Vagina (tissue), 2 donors: Measurements from ENCODE around the gene HSDL2. TPM values are rescaled to one million over a fixed set of nuclear protein-coding genes. Genes with fewer than 3 reads are reported as not detected.
"Not testable (repeated sequence)": the region's sequence is repeated elsewhere in the genome, so short reads cannot be mapped to it uniquely, and the experiment has no call there.

ENCODE experiments used
- DNase-seq, 2 donors: peaks; one replicate each; pipeline ENCODE4 v3.0.0-alpha.2; 2017; ENCODE audit errors: extremely low spot score in 2 of 2
- H3K27ac ChIP-seq: fragments of 200-600 bp; sonication (generic); one replicate; pipeline ENCODE4 v1.5.1; 2019
- H3K27me3 ChIP-seq: fragments of 200-600 bp; sonication (generic); one replicate; pipeline ENCODE4 v1.5.1; 2019
- H3K36me3 ChIP-seq, 2 donors: fragments of 200-600 bp; sonication (generic); one replicate each; pipeline ENCODE4 v1.5.1; 2017 to 2019
- H3K4me1 ChIP-seq: fragments of 200-600 bp; sonication (generic); one replicate; pipeline ENCODE4 v1.5.1; 2019
- H3K4me3 ChIP-seq, 2 donors: fragments of 200-600 bp; sonication (generic); 1 replicate in 1 of 2; 2 replicates in 1 of 2; pipeline ENCODE4 v1.5.1; 2016 to 2019
- H3K9me3 ChIP-seq: fragments of 200-600 bp; sonication (generic); one replicate; pipeline ENCODE4 v1.5.1; 2019
- POLR2A ChIP-seq, 2 donors: fragments of 450-650 bp; IDR thresholded peaks; one replicate each; pipeline ENCODE4 v1.6.1; 2017; ENCODE audit warnings: antibody characterized with exemption in 2 of 2, mild to moderate bottlenecking in 2 of 2, moderate library complexity in 2 of 2
- POLR2AphosphoS5 ChIP-seq, 2 donors: sonication (generic); formaldehyde crosslinking; IDR thresholded peaks; one replicate each; pipeline ENCODE4 v1.9.0; 2017; ENCODE audit warnings: antibody characterized with exemption in 2 of 2, mild to moderate bottlenecking in 2 of 2, low read depth in 1 of 2; ENCODE audit not compliant: insufficient read depth in 1 of 2
- intact Hi-C: fragments of 100-400 bp; cut with DNase I; formaldehyde crosslinking; loops from one replicate; pipeline ENCODE4 v1.15.1; 2023
- total RNA-seq: library from RNA; depleted of rRNA; stranded (reverse); fragments of >200 nt; gene quantifications from one replicate; pipeline ENCODE4 v1.2.3, GENCODE V29; 2016
- TF ChIP-seq, protein P1 (sequence below), 3 experiments: fragments of 450-650 bp in 2 of 3; fragments of 200-600 bp in 1 of 3; sonication (generic) in 1 of 3; IDR thresholded peaks; one replicate each; pipeline ENCODE4 v1.5.1; 2017 to 2019; ENCODE audit warnings: antibody characterized with exemption in 3 of 3, mild to moderate bottlenecking in 2 of 3, moderate library complexity in 2 of 3

HSDL2 gene
- total RNA-seq, 1 donor from 2014 or later, result 25.8 TPM

DNA sequence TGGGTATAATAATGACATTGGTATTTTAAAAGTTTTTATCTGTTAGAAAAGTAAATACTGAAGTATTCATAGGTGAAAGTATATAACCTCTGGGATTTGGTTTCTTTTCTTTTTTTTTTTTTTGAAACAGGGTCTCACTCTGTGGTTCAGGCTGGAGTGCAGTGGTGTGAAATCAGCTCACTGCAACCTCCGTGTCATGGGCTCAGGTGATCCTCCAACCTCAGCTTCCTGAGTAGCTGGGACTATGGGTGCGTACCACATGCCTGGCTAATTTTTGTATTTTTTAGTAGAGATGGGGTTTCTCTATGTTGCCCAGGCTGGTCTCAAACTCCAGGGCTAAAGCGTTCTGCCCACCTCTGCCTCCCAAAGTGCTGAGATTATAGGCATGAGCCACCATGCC, 7.2 kb downstream of the HSDL2 start:
- Histone ChIP-seq H3K36me3 (no peaks in the 10 kb centered on the region), H3K4me3 (no peak overlapping the region), H3K27ac (no peak overlapping the region), H3K9me3 (no peaks in the 10 kb centered on the region), H3K27me3 (no peaks in the 10 kb centered on the region), H3K4me1 (peaks cover 26% of the 10 kb centered on the region)
- TF ChIP-seq, protein P1, sequence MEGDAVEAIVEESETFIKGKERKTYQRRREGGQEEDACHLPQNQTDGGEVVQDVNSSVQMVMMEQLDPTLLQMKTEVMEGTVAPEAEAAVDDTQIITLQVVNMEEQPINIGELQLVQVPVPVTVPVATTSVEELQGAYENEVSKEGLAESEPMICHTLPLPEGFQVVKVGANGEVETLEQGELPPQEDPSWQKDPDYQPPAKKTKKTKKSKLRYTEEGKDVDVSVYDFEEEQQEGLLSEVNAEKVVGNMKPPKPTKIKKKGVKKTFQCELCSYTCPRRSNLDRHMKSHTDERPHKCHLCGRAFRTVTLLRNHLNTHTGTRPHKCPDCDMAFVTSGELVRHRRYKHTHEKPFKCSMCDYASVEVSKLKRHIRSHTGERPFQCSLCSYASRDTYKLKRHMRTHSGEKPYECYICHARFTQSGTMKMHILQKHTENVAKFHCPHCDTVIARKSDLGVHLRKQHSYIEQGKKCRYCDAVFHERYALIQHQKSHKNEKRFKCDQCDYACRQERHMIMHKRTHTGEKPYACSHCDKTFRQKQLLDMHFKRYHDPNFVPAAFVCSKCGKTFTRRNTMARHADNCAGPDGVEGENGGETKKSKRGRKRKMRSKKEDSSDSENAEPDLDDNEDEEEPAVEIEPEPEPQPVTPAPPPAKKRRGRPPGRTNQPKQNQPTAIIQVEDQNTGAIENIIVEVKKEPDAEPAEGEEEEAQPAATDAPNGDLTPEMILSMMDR (IDR thresholded peaks at IDR 0.05), result no peak
- TF ChIP-seq POLR2A (IDR thresholded peaks at IDR 0.05), result no peak
- no peak for TF ChIP-seq POLR2AphosphoS5 (IDR thresholded peaks at IDR 0.05; ENCODE audit: insufficient read depth in 1 of 2, low read depth in 1 of 2)
- DNase-seq, result no peak
- intact Hi-C loops, result no loop called here

DNA sequence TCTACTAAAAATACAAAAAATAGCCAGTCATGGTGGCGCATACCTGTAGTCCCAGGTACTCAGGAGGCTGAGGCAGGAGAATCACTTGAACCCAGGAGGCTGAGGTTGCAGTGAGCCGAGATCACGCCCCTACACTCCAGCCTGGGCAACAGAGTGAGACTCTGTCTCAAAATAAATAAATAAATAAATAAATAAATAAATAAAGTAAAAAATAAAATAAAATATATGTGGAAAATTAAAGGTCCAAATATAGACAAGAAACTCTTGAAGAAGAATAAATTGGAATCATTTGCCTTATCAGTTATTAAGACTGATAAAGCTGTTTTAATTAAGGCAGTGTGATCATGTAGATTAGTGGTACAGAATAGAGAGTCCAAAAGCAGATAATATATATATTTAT, 10.0 kb downstream of the HSDL2 start:
- DNase-seq, H3K4me1 ChIP-seq, intact Hi-C loops, H3K4me3 ChIP-seq, H3K9me3 ChIP-seq, H3K27me3 ChIP-seq, H3K27ac ChIP-seq, H3K36me3 ChIP-seq: not testable (repeated sequence)

DNA sequence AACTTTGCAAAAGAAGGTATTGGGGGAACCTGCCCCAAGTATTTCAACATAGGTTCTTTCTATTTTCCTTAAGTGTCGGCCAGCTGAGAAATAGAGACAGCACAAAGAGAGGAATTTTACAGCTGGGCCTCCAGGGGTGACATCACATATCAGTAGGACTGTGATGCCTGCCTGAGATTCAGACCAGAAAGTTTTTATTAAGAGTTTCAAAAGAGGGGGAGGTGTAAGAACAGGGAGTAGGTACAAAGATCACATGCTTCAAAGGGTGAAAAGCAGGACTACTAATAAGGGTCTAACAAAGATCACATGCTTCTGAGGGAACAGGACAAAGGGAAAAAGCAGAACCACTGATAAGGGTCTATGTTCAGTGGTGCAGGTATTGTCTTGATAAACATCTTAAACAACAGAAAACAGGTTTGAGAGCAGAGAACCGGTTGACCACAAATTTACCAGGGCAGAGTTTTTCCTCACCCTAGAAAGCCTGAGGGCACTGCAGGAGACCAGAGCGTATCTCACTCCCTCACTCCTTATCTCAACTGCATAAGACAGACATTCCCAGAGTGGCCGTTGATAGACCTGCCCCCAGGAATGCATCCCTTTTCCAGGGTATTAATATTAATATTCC, 12.1 kb downstream of the HSDL2 start:
- H3K27me3 ChIP-seq, H3K36me3 ChIP-seq, DNase-seq, H3K4me3 ChIP-seq, H3K4me1 ChIP-seq, H3K27ac ChIP-seq, H3K9me3 ChIP-seq, intact Hi-C loops: not testable (repeated sequence)

DNA sequence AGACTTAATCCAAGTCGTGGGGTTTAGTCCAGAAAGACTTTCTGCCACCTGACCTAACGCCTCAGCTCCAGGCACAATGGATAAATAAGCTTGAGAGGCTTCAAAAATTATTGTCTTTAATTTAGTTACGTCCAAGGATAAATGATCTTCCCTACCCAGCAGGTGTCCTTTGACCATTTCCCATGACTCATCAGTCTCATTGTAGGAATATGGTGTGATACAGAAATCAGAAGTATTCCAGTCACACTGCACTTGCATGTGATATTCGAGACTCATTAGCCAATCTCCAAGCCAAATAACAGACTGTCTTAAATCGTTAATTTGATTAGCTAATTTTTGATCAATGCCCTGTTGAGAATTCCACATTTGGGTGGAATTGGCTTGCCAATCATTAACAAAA, 13.2 kb downstream of the HSDL2 start:
- H3K9me3 ChIP-seq, H3K27me3 ChIP-seq, H3K36me3 ChIP-seq, H3K4me3 ChIP-seq, H3K4me1 ChIP-seq, H3K27ac ChIP-seq, DNase-seq, intact Hi-C loops: not testable (repeated sequence)

DNA sequence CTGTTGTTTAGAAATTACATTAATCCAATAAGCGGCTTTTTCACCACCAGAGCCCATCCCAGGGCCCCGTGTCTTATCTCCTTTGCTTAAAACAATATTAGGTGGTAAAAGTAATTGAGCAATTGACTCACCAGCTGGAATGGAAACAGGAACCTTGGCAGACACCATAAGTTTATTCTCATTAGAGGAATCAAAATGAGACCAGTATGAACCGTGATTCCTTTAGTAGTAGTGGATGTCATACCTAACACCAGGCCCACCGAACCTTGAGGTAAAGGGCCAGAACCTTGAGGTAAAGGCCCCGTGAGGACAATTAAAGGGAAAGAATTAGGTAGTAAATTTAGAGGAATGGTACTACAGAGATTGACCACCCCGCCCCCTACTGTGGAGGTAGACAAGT, 16.5 kb downstream of the HSDL2 start:
- intact Hi-C loops, result no loop called here
- Histone ChIP-seq H3K36me3 (no peaks in the 10 kb centered on the region), H3K4me1 (no peaks in the 10 kb centered on the region), H3K4me3 (no peak overlapping the region), H3K9me3 (no peaks in the 10 kb centered on the region), H3K27me3 (no peaks in the 10 kb centered on the region), H3K27ac (no peak overlapping the region)
- DNase-seq, result no peak
- no peak for TF ChIP-seq POLR2AphosphoS5 (IDR thresholded peaks at IDR 0.05; ENCODE audit: insufficient read depth in 1 of 2, low read depth in 1 of 2)
- TF ChIP-seq, protein P1 (IDR thresholded peaks at IDR 0.05), result no peak
- TF ChIP-seq POLR2A (IDR thresholded peaks at IDR 0.05), result no peak

DNA sequence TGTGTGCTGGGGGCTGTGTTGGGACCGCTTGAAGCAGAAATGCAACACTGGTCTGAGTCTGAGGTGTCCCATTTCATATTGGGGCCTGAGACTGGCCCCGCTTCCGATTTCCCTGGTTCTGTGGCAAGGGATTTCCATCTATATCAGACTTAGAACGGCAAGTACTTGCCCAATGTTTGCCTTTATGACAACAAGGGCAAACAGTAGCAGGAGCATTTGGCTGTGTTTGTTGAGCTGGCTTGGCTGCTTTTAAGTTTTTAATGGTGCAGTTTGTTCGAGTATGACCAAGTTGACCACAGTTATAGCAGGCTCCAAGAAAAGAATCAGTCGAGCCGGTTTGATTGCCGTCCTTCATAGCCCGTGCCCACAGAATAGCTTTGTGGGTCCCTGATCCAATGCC, 17.0 kb downstream of the HSDL2 start:
- Histone ChIP-seq H3K9me3 (no peaks in the 10 kb centered on the region), H3K36me3 (no peaks in the 10 kb centered on the region), H3K4me3 (no peak overlapping the region), H3K27me3 (no peaks in the 10 kb centered on the region), H3K27ac (no peak overlapping the region), H3K4me1 (no peaks in the 10 kb centered on the region)
- intact Hi-C loops, result no loop called here
- TF ChIP-seq, protein P1 (IDR thresholded peaks at IDR 0.05), result no peak
- no peak for TF ChIP-seq POLR2A (IDR thresholded peaks at IDR 0.05)
- no peak for TF ChIP-seq POLR2AphosphoS5 (IDR thresholded peaks at IDR 0.05; ENCODE audit: insufficient read depth in 1 of 2, low read depth in 1 of 2)
- DNase-seq, result no peak
